Hepatocyte (in vitro differentiated cells): ENCODE measurements around the gene TRIM21. TPM values are rescaled to one million over a fixed set of nuclear protein-coding genes. Genes with fewer than 3 reads are reported as not detected.
A peak's percentile ranks its signal among the peaks of the same experiment; 100 is the strongest.

ENCODE experiments used
- DNase-seq: peaks from one replicate; pipeline ENCODE4 v3.0.0-alpha.2; 2016; ENCODE audit warnings: low spot score
- H2AFZ ChIP-seq: fragments of 200-600 bp; sonication (generic); 2 replicates; pipeline ENCODE4 v1.6.0; 2016; ENCODE audit warnings: antibody characterized with exemption, mild to moderate bottlenecking
- H3K27ac ChIP-seq: fragments of 200-600 bp; sonication (generic); 2 replicates; pipeline ENCODE4 v1.5.1; 2016; ENCODE audit warnings: mild to moderate bottlenecking
- H3K27me3 ChIP-seq: fragments of 200-600 bp; sonication (generic); 2 replicates; pipeline ENCODE4 v1.6.1; 2016
- H3K36me3 ChIP-seq: fragments of 200-600 bp; sonication (generic); replicated peaks from 2 replicates; pipeline ENCODE4 v1.5.1; 2016; ENCODE audit warnings: low read depth; ENCODE audit not compliant: insufficient read depth
- H3K4me1 ChIP-seq: fragments of 200-600 bp; sonication (generic); 2 replicates; pipeline ENCODE4 v1.5.1; 2016; ENCODE audit warnings: mild to moderate bottlenecking, moderate library complexity; ENCODE audit not compliant: insufficient read depth
- H3K4me2 ChIP-seq: fragments of 200-600 bp; sonication (generic); 2 replicates; pipeline ENCODE4 v1.6.0; 2016
- H3K4me3 ChIP-seq: fragments of 200-600 bp; sonication (generic); 2 replicates; pipeline ENCODE4 v1.5.1; 2016; ENCODE audit warnings: mild to moderate bottlenecking
- H3K79me2 ChIP-seq: fragments of 200-600 bp; sonication (generic); 2 replicates; pipeline ENCODE4 v1.6.0; 2017; ENCODE audit warnings: mild to moderate bottlenecking
- H3K9me2 ChIP-seq: fragments of 200-600 bp; sonication (generic); replicated peaks from 2 replicates; pipeline ENCODE4 v1.6.0; 2017; ENCODE audit warnings: mild to moderate bottlenecking; ENCODE audit not compliant: insufficient read depth
- H3K9me3 ChIP-seq: fragments of 200-600 bp; sonication (generic); 2 replicates; pipeline ENCODE4 v1.5.1; 2016; ENCODE audit warnings: low read depth, mild to moderate bottlenecking
- H4K20me1 ChIP-seq: fragments of 200-600 bp; sonication (generic); 2 replicates; pipeline ENCODE4 v1.6.0; 2016; ENCODE audit warnings: mild to moderate bottlenecking; ENCODE audit not compliant: insufficient read depth, poor library complexity, severe bottlenecking
- CTCF ChIP-seq: fragments of 200-600 bp; sonication (generic); IDR thresholded peaks from 2 replicates; pipeline ENCODE4 v1.5.1; 2016; ENCODE audit warnings: antibody characterized with exemption, mild to moderate bottlenecking; ENCODE audit not compliant: poor library complexity
- EZH2 ChIP-seq: fragments of 200-600 bp; sonication (generic); IDR thresholded peaks from 2 replicates; pipeline ENCODE4 v1.6.1; 2016; ENCODE audit warnings: antibody characterized with exemption, mild to moderate bottlenecking, borderline replicate concordance
- EZH2phosphoT487 ChIP-seq: fragments of 200-600 bp; sonication (generic); IDR thresholded peaks from one replicate; pipeline ENCODE4 v1.6.1; 2018; ENCODE audit warnings: antibody characterized with exemption, mild to moderate bottlenecking, low read depth, moderate library complexity; ENCODE audit not compliant: unreplicated experiment, severe bottlenecking
- WGBS: methylation state at CpG from one replicate; pipeline ENCODE4 v1.1.6; 2016; ENCODE audit warnings: low lambda C conversion rate; ENCODE audit errors: missing lambda C conversion rate; 5-methylcytosine and 5-hydroxymethylcytosine counted together
- polyA plus RNA-seq: library from polyadenylated mRNA; unstranded; fragments of >200 nt; fragmentation: Nextera tagmentation; extraction: Ambion mirVana; gene quantifications from 2 replicates; pipeline ENCODE4 v1.2.1, GENCODE V29; 2016
- total RNA-seq: library from RNA; depleted of rRNA; stranded (reverse); fragments of >200 nt; gene quantifications from 2 replicates; pipeline ENCODE4 v1.2.3, GENCODE V29; 2014

Gene TRIM21
- total RNA-seq: 17.4 and 22.5 TPM in 2 replicates
- 15.7 and 20.3 TPM in 2 replicates for polyA plus RNA-seq

- Histone ChIP-seq H3K27me3 (no peaks in the 10 kb centered on the region), H3K4me2 (peak within 1 kb of the TSS; percentile 75), H2AFZ (peak within 1 kb of the TSS; percentile 94), H3K36me3 (no peaks in the 10 kb centered on the region), H3K9me3 (no peaks in the 10 kb centered on the region), H3K4me1 (peaks cover 6% of the 10 kb centered on the region), H3K9me2 (no peaks in the 10 kb centered on the region), H3K79me2 (peaks cover 23% of the 10 kb centered on the region), H4K20me1 (peaks cover 2% of the 10 kb centered on the region), H3K27ac (peak within 1 kb of the TSS; percentile 88), H3K4me3 (peak within 1 kb of the TSS; percentile 75)
- DNase-seq: peak; percentile 92
- 0% methylated on average over 13 of the region's 13 CpGs for WGBS
- TF ChIP-seq EZH2 (no peak), CTCF (no peak), EZH2phosphoT487 (no peak)
These were observed at the start of gene TRIM21 for GRCh38 chr11:4393209-4393857. Gene TRIM21, minus strand, starts transcription at chr11:4393702. Its CDS starts 3,293 bp downstream, at chr11:4390409.

- no peak overlapping the region for H3K4me3 ChIP-seq
- 93% methylated on average over 3 of the region's 3 CpGs for WGBS
- no peaks in the 10 kb centered on the region for H4K20me1 ChIP-seq
- no peaks in the 10 kb centered on the region for H3K27me3 ChIP-seq
- H3K9me3 ChIP-seq: no peaks in the 10 kb centered on the region
- DNase-seq: no peak
- no peaks in the 10 kb centered on the region for H3K9me2 ChIP-seq
- H3K4me1 ChIP-seq: no peaks in the 10 kb centered on the region
- no peaks in the 10 kb centered on the region for H3K79me2 ChIP-seq
- no peaks in the 10 kb centered on the region for H3K36me3 ChIP-seq
- no peak overlapping the region for H2AFZ ChIP-seq
- H3K4me2 ChIP-seq: no peak overlapping the region
- TF ChIP-seq EZH2: no peak
- no peak overlapping the region for H3K27ac ChIP-seq
These were observed 48.0 kb upstream of the TRIM21 start for GRCh38 chr11:4441515-4441914.

- no peak for TF ChIP-seq EZH2phosphoT487
- no peak for TF ChIP-seq CTCF
- no peak overlapping the region for H3K27ac ChIP-seq
- WGBS: 90% methylated on average over 1 of the region's 1 CpG
- H3K79me2 ChIP-seq: no peaks in the 10 kb centered on the region
- DNase-seq: no peak
- H3K36me3 ChIP-seq: no peaks in the 10 kb centered on the region
- H3K27me3 ChIP-seq: no peaks in the 10 kb centered on the region
- no peaks in the 10 kb centered on the region for H3K4me1 ChIP-seq
- no peak overlapping the region for H2AFZ ChIP-seq
- no peak overlapping the region for H3K4me3 ChIP-seq
- no peaks in the 10 kb centered on the region for H3K9me3 ChIP-seq
- H3K9me2 ChIP-seq: no peaks in the 10 kb centered on the region
- no peaks in the 10 kb centered on the region for H4K20me1 ChIP-seq
- H3K4me2 ChIP-seq: no peak overlapping the region
These were observed 42.9 kb upstream of the TRIM21 start for GRCh38 chr11:4436411-4436810.

GRCh38 chr11:4433856-4434255, 40.4 kb upstream of the TRIM21 start:
- Histone ChIP-seq H3K79me2 (no peaks in the 10 kb centered on the region), H3K27me3 (no peaks in the 10 kb centered on the region), H3K9me2 (no peaks in the 10 kb centered on the region), H3K36me3 (no peaks in the 10 kb centered on the region), H3K4me1 (peaks cover 12% of the 10 kb centered on the region), H3K4me2 (no peak overlapping the region), H2AFZ (no peak overlapping the region), H3K27ac (no peak overlapping the region), H3K4me3 (no peak overlapping the region), H3K9me3 (no peaks in the 10 kb centered on the region), H4K20me1 (no peaks in the 10 kb centered on the region)
- TF ChIP-seq EZH2phosphoT487: no peak
- TF ChIP-seq EZH2: no peak
- TF ChIP-seq CTCF: no peak
- DNase-seq: no peak
- WGBS: 84% methylated on average over 2 of the region's 2 CpGs
